BJ (cell line): ENCODE results near the gene RCOR3. TPM values are rescaled to one million over a fixed set of nuclear protein-coding genes. Genes with fewer than 3 reads are reported as not detected.

ENCODE experiments used
- CTCF ChIA-PET: fragments of 350-600 bp; formaldehyde crosslinking; extraction: SDS; loops from one replicate; lab custom pipeline; 2021; ENCODE audit warnings: antibody characterized with exemption, inconsistent platforms; lab: Yijun Ruan, JAX
- POLR2A ChIA-PET: fragments of 300-600 bp; sonication (Branson Sonifier 250); formaldehyde crosslinking; extraction: SDS; loops from one replicate; lab custom pipeline; 2021; ENCODE audit warnings: antibody characterized with exemption; lab: Charles Lee
- DNase-seq: peaks from one replicate; pipeline ENCODE4 v3.0.0-alpha.2; 2011; ENCODE audit warnings: low read depth
- H3K27me3 ChIP-seq: 2 replicates; pipeline ENCODE4 v1.6.0; 2011; ENCODE audit warnings: low read length; ENCODE audit not compliant: control insufficient read depth, insufficient read depth
- H3K36me3 ChIP-seq: 2 replicates; pipeline ENCODE4 v1.5.1; 2011; ENCODE audit warnings: low read length; ENCODE audit not compliant: control insufficient read depth, insufficient read depth
- H3K4me3 ChIP-seq: 2 replicates; pipeline ENCODE4 v1.5.1; 2011; ENCODE audit warnings: low read depth, mild to moderate bottlenecking, control low read depth, low read length
- CTCF ChIP-seq: IDR thresholded peaks from 2 replicates; pipeline ENCODE4 v1.5.1; 2011; ENCODE audit warnings: low read depth, mild to moderate bottlenecking, control low read depth, inconsistent platforms, low read length, moderate library complexity; ENCODE audit not compliant: insufficient read depth
- polyA plus RNA-seq: library from polyadenylated mRNA; depleted of rRNA; stranded (reverse); fragments of >200 nt; gene quantifications from 2 replicates; pipeline ENCODE4 v1.2.3, GENCODE V29; 2011

Gene RCOR3
- polyA plus RNA-seq, 1 experiment = 27.7 TPM

- TF ChIP-seq CTCF = no peak
- no peak for DNase-seq
- POLR2A ChIA-PET = no interaction called here
- CTCF ChIA-PET = interaction anchor here (2.3 kb wide), 1 partner anchor 135 kb away, joined by 5 read pairs; no protein-coding TSS in a partner anchor
- Histone ChIP-seq H3K36me3 (no peaks in the 10 kb centered on the region), H3K4me3 (no peak overlapping the region), H3K27me3 (no peaks in the 10 kb centered on the region)
These were observed 75.8 kb downstream of the RCOR3 start for GRCh38 chr1:211334986-211335385.

- no peak for DNase-seq
- H3K4me3 ChIP-seq = no peak overlapping the region
- POLR2A ChIA-PET = no interaction called here
- no peaks in the 10 kb centered on the region for H3K36me3 ChIP-seq
- CTCF ChIA-PET = interaction anchor here (1.8 to 2.3 kb wide), 2 partner anchors 8 to 134 kb away, joined by 5 read pairs; partner anchors contain the start of gene TRAF5
- no peaks in the 10 kb centered on the region for H3K27me3 ChIP-seq
- no peak for TF ChIP-seq CTCF
These were observed 76.5 kb downstream of the RCOR3 start for GRCh38 chr1:211335522-211336157.

- Histone ChIP-seq H3K36me3 (no peaks in the 10 kb centered on the region), H3K4me3 (no peak overlapping the region), H3K27me3 (no peaks in the 10 kb centered on the region)
- TF ChIP-seq CTCF = no peak
- ChIA-PET CTCF (interaction anchor here (1.8 kb wide), 1 partner anchor 9 kb away, joined by 5 read pairs; the partner anchor contains the start of gene TRAF5), POLR2A (no interaction called here)
- DNase-seq = no peak
These were observed 77.0 kb downstream of the RCOR3 start for GRCh38 chr1:211336161-211336560.

- DNase-seq = no peak
- ChIA-PET CTCF (interaction anchor here (1.8 to 2.9 kb wide), 2 partner anchors 10 to 14 kb away, joined by 5 to 12 read pairs; partner anchors contain the start of gene TRAF5), POLR2A (no interaction called here)
- Histone ChIP-seq H3K27me3 (no peaks in the 10 kb centered on the region), H3K4me3 (no peak overlapping the region), H3K36me3 (no peaks in the 10 kb centered on the region)
- TF ChIP-seq CTCF = no peak
These were observed 77.6 kb downstream of the RCOR3 start for GRCh38 chr1:211336775-211337174.

GRCh38 chr1:211337430-211338223 is 78.5 kb downstream of the RCOR3 start:
- no peaks in the 10 kb centered on the region for H3K27me3 ChIP-seq
- no peak overlapping the region for H3K4me3 ChIP-seq
- TF ChIP-seq CTCF = no peak
- ChIA-PET POLR2A (no interaction called here), CTCF (interaction anchor here (1.8 to 2.9 kb wide), 2 partner anchors 10 to 13 kb away, joined by 5 to 12 read pairs; partner anchors contain the start of gene TRAF5)
- no peak for DNase-seq
- H3K36me3 ChIP-seq = no peaks in the 10 kb centered on the region
